K562 (cell line): ENCODE results near the gene PSMD9. TPM values are rescaled to one million over a fixed set of nuclear protein-coding genes. Genes with fewer than 3 reads are reported as not detected.

Experiments
- E4F1 ChIP-seq: fragments of 250-450 bp; sonication (Bioruptor Pico); IDR thresholded peaks from 2 replicates; pipeline ENCODE4 v1.5.0; 2021; ENCODE audit warnings: mild to moderate bottlenecking, borderline replicate concordance
- HDAC8 ChIP-seq: fragments of 450-650 bp; IDR thresholded peaks from 2 replicates; pipeline ENCODE4 v1.6.1; 2016; ENCODE audit warnings: mild to moderate bottlenecking, missing genetic modification characterization, moderate library complexity, missing compliant biosample characterization
- HMBOX1 ChIP-seq: sonication (generic); IDR thresholded peaks from 2 replicates; pipeline ENCODE4 v1.6.1; 2016
- MAZ ChIP-seq, 2 experiments: fragments of 450-650 bp in 1 of 2; sonication (generic) in 1 of 2; formaldehyde crosslinking; IDR thresholded peaks in 1 of 2; conservative IDR thresholded peaks in 1 of 2; 2 replicates each; pipeline versions ENCODE4 v1.4.0 to v1.5.0; 2020; ENCODE audit warnings: mild to moderate bottlenecking in 1 of 2, missing genetic modification reagents in 1 of 2
- NFIC ChIP-seq: fragments of 450-650 bp; IDR thresholded peaks from 2 replicates; pipeline ENCODE4 v1.6.1; 2017; ENCODE audit warnings: mild to moderate bottlenecking, inconsistent platforms
- RB1 ChIP-seq: fragments of 450-650 bp; IDR thresholded peaks from 2 replicates; pipeline ENCODE4 v1.6.1; 2017; ENCODE audit warnings: low read depth, mild to moderate bottlenecking
- SAP30 ChIP-seq: fragments of 200-600 bp; sonication (generic); IDR thresholded peaks from 2 replicates; pipeline ENCODE4 v1.6.1; 2012; ENCODE audit warnings: borderline replicate concordance, low read depth, mild to moderate bottlenecking, moderate library complexity, low read length, control low read depth, inconsistent platforms; ENCODE audit not compliant: insufficient read depth, poor library complexity, severe bottlenecking
- SNIP1 ChIP-seq: fragments of 450-650 bp; IDR thresholded peaks from 2 replicates; pipeline ENCODE4 v1.7.1; 2017; ENCODE audit warnings: low read depth, mild to moderate bottlenecking
- SRSF9 ChIP-seq: fragments of 200-400 bp; formaldehyde crosslinking; IDR thresholded peaks from 2 replicates; pipeline ENCODE4 v1.6.1; 2017; ENCODE audit warnings: low read depth, low read length, borderline replicate concordance
- ZNF444 ChIP-seq: fragments of 250-450 bp; sonication (Bioruptor Pico); IDR thresholded peaks from 2 replicates; pipeline ENCODE4 v1.4.0; 2020; ENCODE audit warnings: mild to moderate bottlenecking, moderate library complexity
- ZNF551 ChIP-seq: fragments of 250-450 bp; sonication (Bioruptor Pico); IDR thresholded peaks from 2 replicates; pipeline ENCODE4 v1.5.0; 2021; ENCODE audit warnings: mild to moderate bottlenecking, moderate library complexity
- ZNF609 ChIP-seq: sonication (generic); formaldehyde crosslinking; IDR thresholded peaks from 2 replicates; pipeline ENCODE4 v1.8.1; 2023; ENCODE audit warnings: missing genetic modification reagents, mild to moderate bottlenecking, borderline replicate concordance
- ZNF644 ChIP-seq: fragments of 200-800 bp; sonication (Bioruptor generic); IDR thresholded peaks from 2 replicates; pipeline ENCODE4 v1.6.1; 2016; ENCODE audit warnings: low read depth, missing genetic modification characterization, missing compliant biosample characterization
- polyA plus RNA-seq, 8 experiments: library from polyadenylated mRNA; depleted of rRNA in 4 of 8; stranded (reverse) in 5 of 8; unstranded in 3 of 8; fragments of >200 nt; fragmentation: Nextera tagmentation in 2 of 8; fragmentation: Illumina TruSeq in 1 of 8; extraction: Ambion mirVana in 2 of 8; extraction: Trizol in 1 of 8; gene quantifications; 2 replicates each; pipeline versions ENCODE4 v1.2.1 to v1.2.3, GENCODE V29; 2011 to 2014; ENCODE audit warnings: inconsistent platforms in 1 of 8, missing spikeins in 1 of 8
- total RNA-seq, 7 experiments: library from RNA; depleted of rRNA in 6 of 7; stranded (reverse); fragments of >200 nt in 6 of 7; fragmentation: Illumina TruSeq in 2 of 7; extraction: Trizol in 2 of 7; gene quantifications; 2 replicates each; pipeline versions ENCODE4 v1.2.1 to v1.2.3, GENCODE V29; 2011 to 2021; ENCODE audit warnings: low replicate concordance in 1 of 7
- TF ChIP-seq, protein P1 (sequence below): fragments of 450-650 bp; IDR thresholded peaks from 2 replicates; pipeline ENCODE4 v1.7.1; 2018; ENCODE audit warnings: mild to moderate bottlenecking, low read depth; ENCODE audit not compliant: partially characterized antibody

Gene PSMD9
- total and polyA plus RNA-seq, 9 of the 15 experiments (the other 6 are each of a cell fraction or from before 2014, with no cell fraction given) = 12.2 to 143 (median 61.3) TPM

- TF ChIP-seq E4F1 = no peak
- TF ChIP-seq RB1 = peak; percentile 54
- no peak for TF ChIP-seq ZNF551
- TF ChIP-seq ZNF444 (CRISPR knock-in tag) = no peak
- TF ChIP-seq ZNF609 (CRISPR knock-in tag) = no peak
- TF ChIP-seq HDAC8 (tag) = no peak
- TF ChIP-seq, protein P1, sequence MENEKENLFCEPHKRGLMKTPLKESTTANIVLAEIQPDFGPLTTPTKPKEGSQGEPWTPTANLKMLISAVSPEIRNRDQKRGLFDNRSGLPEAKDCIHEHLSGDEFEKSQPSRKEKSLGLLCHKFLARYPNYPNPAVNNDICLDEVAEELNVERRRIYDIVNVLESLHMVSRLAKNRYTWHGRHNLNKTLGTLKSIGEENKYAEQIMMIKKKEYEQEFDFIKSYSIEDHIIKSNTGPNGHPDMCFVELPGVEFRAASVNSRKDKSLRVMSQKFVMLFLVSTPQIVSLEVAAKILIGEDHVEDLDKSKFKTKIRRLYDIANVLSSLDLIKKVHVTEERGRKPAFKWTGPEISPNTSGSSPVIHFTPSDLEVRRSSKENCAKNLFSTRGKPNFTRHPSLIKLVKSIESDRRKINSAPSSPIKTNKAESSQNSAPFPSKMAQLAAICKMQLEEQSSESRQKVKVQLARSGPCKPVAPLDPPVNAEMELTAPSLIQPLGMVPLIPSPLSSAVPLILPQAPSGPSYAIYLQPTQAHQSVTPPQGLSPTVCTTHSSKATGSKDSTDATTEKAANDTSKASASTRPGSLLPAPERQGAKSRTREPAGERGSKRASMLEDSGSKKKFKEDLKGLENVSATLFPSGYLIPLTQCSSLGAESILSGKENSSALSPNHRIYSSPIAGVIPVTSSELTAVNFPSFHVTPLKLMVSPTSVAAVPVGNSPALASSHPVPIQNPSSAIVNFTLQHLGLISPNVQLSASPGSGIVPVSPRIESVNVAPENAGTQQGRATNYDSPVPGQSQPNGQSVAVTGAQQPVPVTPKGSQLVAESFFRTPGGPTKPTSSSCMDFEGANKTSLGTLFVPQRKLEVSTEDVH = peak; percentile 58
- no peak for TF ChIP-seq SRSF9
- TF ChIP-seq NFIC = peak; percentile 85
- peak; percentile 30 for TF ChIP-seq SAP30
- TF ChIP-seq SNIP1 = no peak
- TF ChIP-seq ZNF644 = no peak
- no peak for TF ChIP-seq HMBOX1
- peak in 1 of 2 experiments; percentile 72; a peak in 2 of 4 replicates for TF ChIP-seq MAZ (CRISPR knock-in tag; conservative IDR thresholded peaks at IDR 0.05 in 1 of 2, IDR thresholded peaks at IDR 0.05 in 1 of 2)
These were observed 49.2 kb upstream of the PSMD9 start (continued) for GRCh38 chr12:121839106-121839992.
